GM12875 (cell line): ENCODE measurements around the gene LRRC7.

ENCODE experiments used
- H3K4me3 ChIP-seq: one replicate; pipeline ENCODE4 v1.5.1; 2011; ENCODE audit warnings: low read depth, low read length, control low read depth
- CTCF ChIP-seq: IDR thresholded peaks from 2 replicates; pipeline ENCODE4 v1.5.1; 2011; ENCODE audit warnings: low read depth, mild to moderate bottlenecking, control low read depth, inconsistent platforms, low read length, moderate library complexity, borderline replicate concordance; ENCODE audit not compliant: insufficient read depth

The LRRC7 gene

DNA sequence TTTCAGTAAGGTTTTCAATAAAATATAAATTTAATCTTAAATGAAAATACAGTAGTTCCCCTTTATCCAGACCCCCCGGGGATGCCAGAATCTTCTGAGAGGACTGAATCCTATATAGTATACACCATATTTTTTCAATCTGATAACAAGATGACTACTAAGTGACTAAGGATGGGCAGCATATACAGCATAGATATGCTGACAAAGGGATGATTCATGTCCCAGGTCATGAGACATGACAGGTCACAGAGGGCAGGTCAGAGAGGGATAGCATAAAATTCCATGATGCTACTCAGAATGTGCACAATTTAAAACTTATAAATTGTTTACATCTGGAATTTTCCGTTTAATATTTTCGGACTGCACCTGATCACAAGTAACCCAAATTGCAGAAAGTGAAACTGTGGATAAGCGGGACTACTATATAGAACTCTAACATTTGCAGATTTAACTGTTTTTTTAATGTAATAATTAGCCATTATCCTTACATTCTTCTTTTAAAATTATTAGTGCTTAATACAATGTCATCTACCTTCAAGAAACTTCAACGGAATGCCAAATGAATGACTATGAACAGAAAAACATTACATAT is 588.9 kb downstream of the LRRC7 start:
- TF ChIP-seq CTCF, result no peak
- H3K4me3 ChIP-seq, result no peak overlapping the region

DNA sequence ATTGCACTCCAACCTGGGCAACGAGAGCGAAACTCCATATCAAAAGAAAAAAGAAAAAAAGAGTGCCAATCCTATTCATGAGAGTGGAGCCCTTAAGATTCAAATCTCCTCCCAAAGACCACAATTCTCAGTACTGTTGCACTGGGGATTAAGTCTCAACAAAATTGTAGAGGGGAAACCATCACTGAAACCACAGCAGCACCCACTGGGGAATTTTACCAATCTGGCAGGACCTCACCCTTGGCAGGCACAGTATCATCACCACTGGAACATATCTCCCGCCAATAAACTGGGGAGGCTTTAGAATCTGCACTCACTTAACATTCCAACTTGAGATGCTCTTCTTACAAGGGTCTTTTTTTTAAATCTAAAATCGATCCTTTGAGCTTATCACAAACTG is 596.6 kb downstream of the LRRC7 start:
- no peak for TF ChIP-seq CTCF
- H3K4me3 ChIP-seq, result no peak overlapping the region

GRCh38 chr1:70168283-70168682 is 600.6 kb downstream of the LRRC7 start:
- no peak overlapping the region for H3K4me3 ChIP-seq
- TF ChIP-seq CTCF, result no peak

GRCh38 chr1:70169018-70169839 is 601.5 kb downstream of the LRRC7 start:
- no peak overlapping the region for H3K4me3 ChIP-seq
- TF ChIP-seq CTCF, result no peak

GRCh38 chr1:70171512-70171911 is 603.8 kb downstream of the LRRC7 start:
- no peak for TF ChIP-seq CTCF
- H3K4me3 ChIP-seq, result no peak overlapping the region
